Thoracic aorta (tissue), 2 donors: ENCODE measurements around the gene CRABP1. TPM values are rescaled to one million over a fixed set of nuclear protein-coding genes. Genes with fewer than 3 reads are reported as not detected.
A peak's percentile ranks its signal among the peaks of the same experiment; 100 is the strongest.

Experiments used
- ATAC-seq: fragments of 150-250 bp; one replicate; pipeline ENCODE4 v1.8.0; 2017; ENCODE audit warnings: low read depth; ENCODE audit not compliant: insufficient number of reproducible peaks, low FRiP score
- DNase-seq: peaks from one replicate; pipeline ENCODE4 v3.0.0-alpha.2; 2020; ENCODE audit warnings: low spot score
- H3K27ac ChIP-seq, 2 donors: fragments of 200-600 bp; sonication (generic); 1 replicate in 1 of 2; 2 replicates in 1 of 2; pipeline ENCODE4 v1.5.1; 2016; ENCODE audit warnings: mild to moderate bottlenecking in 2 of 2, moderate library complexity in 2 of 2
- H3K27me3 ChIP-seq: fragments of 200-600 bp; sonication (generic); replicated peaks from 2 replicates; pipeline ENCODE4 v1.6.0; 2016; ENCODE audit warnings: mild to moderate bottlenecking; ENCODE audit not compliant: insufficient read depth
- H3K36me3 ChIP-seq: fragments of 200-600 bp; sonication (generic); one replicate; pipeline ENCODE4 v1.5.1; 2016
- H3K4me1 ChIP-seq, 2 donors: fragments of 200-600 bp; sonication (generic); 1 replicate in 1 of 2; 2 replicates in 1 of 2; pipeline versions ENCODE4 v1.5.1 to v1.6.0; 2016; ENCODE audit warnings: low read depth in 2 of 2, mild to moderate bottlenecking in 1 of 2; ENCODE audit not compliant: control insufficient read depth in 1 of 2
- H3K4me3 ChIP-seq: fragments of 200-600 bp; sonication (generic); 2 replicates; pipeline ENCODE4 v1.5.1; 2016; ENCODE audit warnings: mild to moderate bottlenecking
- H3K9me3 ChIP-seq: fragments of 200-600 bp; sonication (generic); 2 replicates; pipeline ENCODE4 v1.5.1; 2016
- total RNA-seq, 2 donors: library from RNA; depleted of rRNA; stranded (reverse); fragments of >200 nt; gene quantifications; one replicate each; pipeline versions ENCODE4 v1.1.0 to v1.2.3, GENCODE V29; 2016
- TF ChIP-seq, protein P1 (sequence below): fragments of 200-600 bp; sonication (generic); IDR thresholded peaks from one replicate; pipeline ENCODE4 v1.5.1; 2019; ENCODE audit warnings: antibody characterized with exemption

The CRABP1 gene
- total RNA-seq, 2 donors from 2014 or later = 5.1 TPM; not detected in 1

DNA sequence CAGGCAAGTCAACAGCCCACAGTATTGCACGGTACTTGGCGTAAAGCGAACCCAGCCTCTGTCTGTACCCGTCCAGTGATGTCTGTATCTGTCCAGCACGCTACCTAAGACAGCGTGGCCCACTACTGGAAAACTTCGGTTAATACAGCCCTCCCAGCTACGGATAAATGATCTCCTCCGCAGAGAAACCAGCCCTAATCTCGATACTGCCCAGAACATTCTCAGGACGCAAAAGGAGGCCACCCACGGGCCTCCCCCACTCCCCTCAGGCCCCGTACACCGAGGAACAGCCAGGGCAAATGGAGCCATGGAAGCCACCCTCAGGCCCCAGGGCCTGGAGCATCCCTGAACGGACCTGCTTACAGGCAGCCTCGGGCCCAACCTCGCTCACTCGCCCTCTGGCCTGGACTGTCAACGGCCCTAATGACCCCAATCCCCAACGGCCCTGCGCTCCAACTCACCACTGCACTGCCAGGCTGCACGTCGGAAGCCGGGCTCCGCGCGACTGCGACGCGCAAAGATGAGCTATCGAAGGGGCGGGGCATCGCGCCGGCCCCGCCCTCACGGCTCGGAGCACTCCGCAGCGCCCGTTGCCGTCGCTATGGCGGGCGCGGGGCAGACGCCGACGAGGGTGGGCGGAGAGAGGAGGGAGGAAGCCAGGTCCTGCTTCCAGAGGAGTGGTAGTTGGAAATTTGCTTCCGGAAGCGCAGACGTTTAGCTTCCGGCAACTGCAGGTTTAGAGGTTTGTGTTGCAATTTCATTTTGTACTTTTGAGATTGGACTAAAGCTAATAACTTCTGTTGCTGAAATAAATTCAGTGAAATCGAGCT, 40.8 kb upstream of the CRABP1 start, which contains the start of gene SKIC8:
Gene SKIC8, minus strand, starts transcription at position 509 of the 830 bp plus-strand sequence. CDS start 3,923 bp downstream, outside the sequence.
- Histone ChIP-seq H3K27ac (peak within 1 kb of the TSS; percentile 73 to 88), H3K36me3 (no peaks in the 10 kb centered on the region), H3K4me1 (peaks cover 3 to 18% of the 10 kb centered on the region in 2 donors), H3K27me3 (no peaks in the 10 kb centered on the region), H3K4me3 (peak within 1 kb of the TSS; percentile 92), H3K9me3 (no peaks in the 10 kb centered on the region)
- ATAC-seq = peak; percentile 96
- peak; percentile 51 for DNase-seq
- TF ChIP-seq, protein P1, sequence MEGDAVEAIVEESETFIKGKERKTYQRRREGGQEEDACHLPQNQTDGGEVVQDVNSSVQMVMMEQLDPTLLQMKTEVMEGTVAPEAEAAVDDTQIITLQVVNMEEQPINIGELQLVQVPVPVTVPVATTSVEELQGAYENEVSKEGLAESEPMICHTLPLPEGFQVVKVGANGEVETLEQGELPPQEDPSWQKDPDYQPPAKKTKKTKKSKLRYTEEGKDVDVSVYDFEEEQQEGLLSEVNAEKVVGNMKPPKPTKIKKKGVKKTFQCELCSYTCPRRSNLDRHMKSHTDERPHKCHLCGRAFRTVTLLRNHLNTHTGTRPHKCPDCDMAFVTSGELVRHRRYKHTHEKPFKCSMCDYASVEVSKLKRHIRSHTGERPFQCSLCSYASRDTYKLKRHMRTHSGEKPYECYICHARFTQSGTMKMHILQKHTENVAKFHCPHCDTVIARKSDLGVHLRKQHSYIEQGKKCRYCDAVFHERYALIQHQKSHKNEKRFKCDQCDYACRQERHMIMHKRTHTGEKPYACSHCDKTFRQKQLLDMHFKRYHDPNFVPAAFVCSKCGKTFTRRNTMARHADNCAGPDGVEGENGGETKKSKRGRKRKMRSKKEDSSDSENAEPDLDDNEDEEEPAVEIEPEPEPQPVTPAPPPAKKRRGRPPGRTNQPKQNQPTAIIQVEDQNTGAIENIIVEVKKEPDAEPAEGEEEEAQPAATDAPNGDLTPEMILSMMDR = no peak

DNA sequence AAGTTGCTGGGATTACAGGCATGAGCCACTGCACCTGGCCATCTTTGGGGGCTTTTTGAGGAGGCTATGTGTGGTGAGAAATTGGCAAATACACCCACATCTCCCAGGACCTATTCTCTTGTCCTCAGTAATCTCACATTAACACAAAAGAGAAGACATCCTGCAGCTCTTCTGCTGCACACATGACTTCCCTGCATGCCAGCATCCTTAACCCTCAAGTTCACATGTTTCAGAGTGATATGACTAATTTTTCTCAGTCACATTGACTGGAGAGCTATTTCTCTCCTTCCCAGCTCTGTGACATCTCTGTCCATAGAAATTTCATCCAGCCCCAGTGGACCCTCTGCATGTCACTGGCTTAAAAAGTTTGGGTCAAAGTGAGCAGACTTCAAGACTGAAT, 38.8 kb upstream of the CRABP1 start:
- TF ChIP-seq, protein P1 = no peak
- DNase-seq (no peak), ATAC-seq (no peak)
- Histone ChIP-seq H3K36me3 (no peaks in the 10 kb centered on the region), H3K4me3 (no peak overlapping the region), H3K4me1 (peaks cover 3 to 18% of the 10 kb centered on the region in 2 donors), H3K27me3 (no peaks in the 10 kb centered on the region), H3K27ac (no peak overlapping the region), H3K9me3 (no peaks in the 10 kb centered on the region)

DNA sequence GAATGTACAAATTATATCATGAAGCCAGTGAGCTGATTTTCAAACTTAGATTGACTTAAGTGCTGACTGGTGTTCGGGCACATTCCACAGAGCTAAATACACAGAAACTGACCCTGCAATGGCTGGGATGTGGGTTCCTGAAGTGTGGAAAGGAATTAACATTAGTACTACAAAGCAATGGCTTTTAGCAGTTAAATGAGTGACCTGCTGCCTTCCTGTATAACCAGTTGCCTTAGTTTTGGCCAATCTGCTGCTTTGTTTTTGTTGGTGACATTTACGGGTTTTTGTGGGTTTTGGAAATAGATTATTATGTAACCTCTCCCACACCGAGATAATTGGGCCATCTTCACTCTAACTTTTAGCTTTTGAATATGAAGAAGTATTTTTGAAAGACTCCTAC, 38.3 kb upstream of the CRABP1 start:
- H3K27me3 ChIP-seq = no peaks in the 10 kb centered on the region
- no peak overlapping the region for H3K27ac ChIP-seq

DNA sequence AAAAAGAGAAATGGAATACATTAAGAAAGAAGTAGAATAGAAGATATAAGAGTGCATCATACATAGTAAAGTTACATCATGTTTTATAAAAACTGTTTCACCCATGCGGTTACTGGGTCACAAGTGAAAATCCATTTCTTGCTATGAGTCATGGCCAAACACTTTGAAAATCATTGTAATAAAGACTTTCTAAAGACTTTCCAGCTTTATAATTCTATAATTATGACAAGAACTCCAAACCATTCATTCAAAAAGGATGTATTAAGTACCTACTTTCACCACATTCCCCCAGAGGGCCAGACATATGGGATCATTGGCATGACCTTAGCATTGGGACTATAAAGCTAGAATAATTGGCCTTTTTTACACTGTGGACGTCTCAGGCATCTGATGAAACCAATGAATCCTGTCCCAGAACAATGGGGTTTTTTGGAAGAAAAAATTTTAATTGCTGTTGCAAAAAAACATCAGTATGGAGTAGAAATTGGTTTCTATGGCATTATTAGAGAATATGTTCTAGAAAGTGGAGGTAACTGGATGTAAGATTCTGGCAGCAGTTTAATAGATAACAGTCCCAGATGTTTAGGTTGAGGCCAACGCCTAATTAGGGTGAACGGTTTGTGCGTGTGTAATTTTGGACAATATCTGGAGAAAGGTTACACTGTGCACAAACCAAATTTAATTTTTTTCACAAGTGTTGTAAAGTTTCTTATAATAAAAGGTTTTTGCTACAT, 37.4 kb upstream of the CRABP1 start:
- H3K27ac ChIP-seq = no peak overlapping the region
- no peak overlapping the region for H3K4me3 ChIP-seq
- no peaks in the 10 kb centered on the region for H3K9me3 ChIP-seq
- TF ChIP-seq, protein P1 = no peak
- DNase-seq = no peak
- H3K4me1 ChIP-seq = peaks cover 3 to 18% of the 10 kb centered on the region in 2 donors
- H3K36me3 ChIP-seq = no peaks in the 10 kb centered on the region
- ATAC-seq = no peak
- H3K27me3 ChIP-seq = no peaks in the 10 kb centered on the region

More for the DNA sequence above, 38.3 kb upstream of the CRABP1 start:
- Histone ChIP-seq H3K4me1 (peaks cover 3 to 18% of the 10 kb centered on the region in 2 donors), H3K4me3 (no peak overlapping the region), H3K9me3 (no peaks in the 10 kb centered on the region), H3K36me3 (no peaks in the 10 kb centered on the region)
- TF ChIP-seq, protein P1 = no peak
- no peak for DNase-seq
- ATAC-seq = no peak
